NB4 (cell line): Measurements from ENCODE around the gene BIRC6.

Experiments used
- CTCF ChIP-seq: IDR thresholded peaks from one replicate; pipeline ENCODE4 v1.5.1; 2012; ENCODE audit warnings: low read depth, low read length
- POLR2A ChIP-seq: IDR thresholded peaks from 2 replicates; pipeline ENCODE4 v1.6.1; 2011; ENCODE audit warnings: mild to moderate bottlenecking; ENCODE audit not compliant: insufficient read length; ENCODE audit errors: extremely low read depth

GRCh38 chr2:32516567-32516966 is 159.7 kb downstream of the BIRC6 start:
- TF ChIP-seq CTCF (no peak), POLR2A (no peak)
